Endothelial cell of umbilical vein (primary cell): Measurements from ENCODE around the gene FUNDC1. TPM values are rescaled to one million over a fixed set of nuclear protein-coding genes. Genes with fewer than 3 reads are reported as not detected.

Experiments used
- BruUV-seq: library from RNA; stranded (reverse); fragments of 400-500 nt; replicated peaks from 2 replicates; lab custom pipeline; 2021; lab: Mats Ljungman, UMichigan
- CTCF ChIA-PET: fragments of 300-600, 350-600 bp; sonication (Branson Sonifier 250); formaldehyde crosslinking; loops from one replicate; lab custom pipeline; 2021; ENCODE audit warnings: antibody characterized with exemption, inconsistent platforms; lab: Charles Lee
- POLR2A ChIA-PET: fragments of 300-600, 350-600 bp; sonication (Branson Sonifier 250); formaldehyde crosslinking; loops from one replicate; lab custom pipeline; 2021; ENCODE audit warnings: antibody characterized with exemption, inconsistent platforms; lab: Charles Lee
- DNase-seq: peaks from one replicate; pipeline ENCODE4 v3.0.0-alpha.2; 2011; ENCODE audit warnings: low read depth, low spot score
- FAIRE-seq: peaks from 2 replicates; lab custom pipeline; 2011; peaks lifted over from hg19 to GRCh38; lab: Jason Lieb, UNC
- H2AFZ ChIP-seq: 2 replicates; pipeline ENCODE4 v1.6.0; 2012; ENCODE audit warnings: low read depth, low read length, control low read depth, inconsistent platforms
- H3K27ac ChIP-seq: 2 replicates; pipeline ENCODE4 v1.5.1; 2011; ENCODE audit warnings: low read depth, mild to moderate bottlenecking, control low read depth, low read length, moderate library complexity; ENCODE audit not compliant: insufficient read depth
- H3K27me3 ChIP-seq, 2 experiments: 2 replicates each; pipeline versions ENCODE4 v1.6.0 to v1.6.1; 2011; ENCODE audit warnings: low read length in 2 of 2, mixed read lengths in 1 of 2; ENCODE audit not compliant: control insufficient read depth in 2 of 2, insufficient read depth in 2 of 2
- H3K36me3 ChIP-seq, 2 experiments: 2 replicates in 1 of 2; 3 replicates in 1 of 2; pipeline ENCODE4 v1.5.1; 2011; ENCODE audit warnings: low read length in 2 of 2, mild to moderate bottlenecking in 1 of 2, moderate library complexity in 1 of 2; ENCODE audit not compliant: control insufficient read depth in 2 of 2, insufficient read depth in 2 of 2; ENCODE audit errors: extremely low read depth in 1 of 2
- H3K4me1 ChIP-seq: 3 replicates; pipeline ENCODE4 v1.5.1; 2011; ENCODE audit warnings: mild to moderate bottlenecking, low read length; ENCODE audit not compliant: control insufficient read depth, insufficient read depth; ENCODE audit errors: extremely low read depth
- H3K4me2 ChIP-seq: 2 replicates; pipeline ENCODE4 v1.6.1; 2011; ENCODE audit warnings: low read length, control low read depth, mixed read lengths; ENCODE audit not compliant: insufficient read depth
- H3K4me3 ChIP-seq, 3 experiments: fragments of 200-600 bp in 1 of 3; sonication (generic), shearing (Covaris generic) in 1 of 3; replicated peaks in 1 of 3; 2 replicates each; pipeline ENCODE4 v1.5.1; 2011 to 2016; ENCODE audit warnings: control low read depth in 3 of 3, low read length in 3 of 3, mild to moderate bottlenecking in 2 of 3, inconsistent platforms in 1 of 3, low read depth in 1 of 3, moderate library complexity in 1 of 3; ENCODE audit not compliant: insufficient read depth in 1 of 3
- H3K79me2 ChIP-seq: 2 replicates; pipeline ENCODE4 v1.6.0; 2012; ENCODE audit warnings: low read length, inconsistent platforms; ENCODE audit not compliant: control insufficient read depth, insufficient read depth
- H3K9ac ChIP-seq: replicated peaks from 2 replicates; pipeline ENCODE3; 2011; ENCODE audit warnings: low read length, control low read depth; ENCODE audit not compliant: insufficient read depth; ENCODE audit errors: extremely low read depth
- H3K9me1 ChIP-seq: replicated peaks from 3 replicates; pipeline ENCODE4 v1.6.0; 2011; ENCODE audit warnings: mild to moderate bottlenecking, low read length; ENCODE audit not compliant: control insufficient read depth, insufficient read depth; ENCODE audit errors: extremely low read depth
- H3K9me3 ChIP-seq: replicated peaks from 2 replicates; pipeline ENCODE4 v1.5.1; 2012; ENCODE audit warnings: low read length, inconsistent platforms; ENCODE audit not compliant: control insufficient read depth, insufficient read depth
- H4K20me1 ChIP-seq: replicated peaks from 2 replicates; pipeline ENCODE3; 2011; ENCODE audit warnings: mild to moderate bottlenecking, low read length; ENCODE audit not compliant: control insufficient read depth, insufficient read depth; ENCODE audit errors: extremely low read depth
- EZH2 ChIP-seq: IDR thresholded peaks from 2 replicates; pipeline ENCODE4 v1.6.1; 2012; ENCODE audit warnings: borderline replicate concordance, low read depth, mild to moderate bottlenecking, moderate library complexity, low read length, inconsistent platforms; ENCODE audit not compliant: severe bottlenecking
- FOS ChIP-seq: IDR thresholded peaks from 2 replicates; pipeline ENCODE4 v1.6.1; 2011; ENCODE audit warnings: mild to moderate bottlenecking, low read length, moderate library complexity, borderline replicate concordance; ENCODE audit not compliant: insufficient read depth
- GATA2 ChIP-seq: IDR thresholded peaks from 2 replicates; pipeline ENCODE4 v1.7.0; 2011; ENCODE audit warnings: low read depth, mild to moderate bottlenecking, moderate library complexity, mixed read lengths, low read length; ENCODE audit not compliant: insufficient read length, insufficient read depth
- JUN ChIP-seq: IDR thresholded peaks from 2 replicates; pipeline ENCODE4 v1.6.1; 2011; ENCODE audit warnings: borderline replicate concordance, low read depth; ENCODE audit not compliant: insufficient read length, insufficient read depth
- MYC ChIP-seq: IDR thresholded peaks from one replicate; pipeline ENCODE4 v1.6.1; 2011; ENCODE audit warnings: mild to moderate bottlenecking, low read depth, low read length
- POLR2A ChIP-seq: IDR thresholded peaks from 2 replicates; pipeline ENCODE4 v1.6.1; 2012; ENCODE audit warnings: low read depth, mild to moderate bottlenecking, control low read depth, low read length
- POLR2AphosphoS5 ChIP-seq: IDR thresholded peaks from 2 replicates; pipeline ENCODE4 v1.6.1; 2012; ENCODE audit warnings: low read depth, mild to moderate bottlenecking, control low read depth, low read length, moderate library complexity; ENCODE audit not compliant: insufficient read depth
- dilution Hi-C: fragments of 300-500 bp; cut with MboI; formaldehyde crosslinking; loops from one replicate; pipeline ENCODE4 v1.15.0; 2019; ENCODE audit warnings: low sequenced_read_pairs; ENCODE audit not compliant: extremely low pct_ligation_motif_present
- intact Hi-C: fragments of 100-400 bp; cut with micrococcal nuclease; formaldehyde crosslinking; loops from one replicate; pipeline ENCODE4 v1.10.0; 2022
- polyA plus RNA-seq, 4 experiments: library from polyadenylated mRNA; depleted of rRNA in 3 of 4; stranded (reverse) in 3 of 4; unstranded in 1 of 4; fragments of >200 nt; gene quantifications; 2 replicates each; pipeline versions ENCODE4 v1.2.1 to v1.2.3, GENCODE V29; 2011 to 2012; ENCODE audit warnings: missing spikeins in 1 of 4
- total RNA-seq: library from RNA; stranded (reverse); gene quantifications from 2 replicates; pipeline ENCODE4 v1.2.3, GENCODE V29; 2021
- TF ChIP-seq, protein P1 (sequence below), 2 donors: IDR thresholded peaks; 1 replicate in 1 of 2; 2 replicates in 1 of 2; pipeline ENCODE4 v1.5.1; 2011; ENCODE audit warnings: low read length in 2 of 2, mild to moderate bottlenecking in 2 of 2, moderate library complexity in 2 of 2, control low read depth in 1 of 2, inconsistent platforms in 1 of 2, low read depth in 1 of 2; ENCODE audit not compliant: insufficient read depth in 1 of 2; ENCODE audit errors: extremely low read depth in 1 of 2
- TF ChIP-seq, protein P2 (sequence below): IDR thresholded peaks from 2 replicates; pipeline ENCODE4 v1.6.1; 2011; ENCODE audit not compliant: insufficient read depth, insufficient read length

Gene FUNDC1
- total and polyA plus RNA-seq, 2 donors (not counting 3 experiments of a cell fraction or from before 2014, with no cell fraction given), result 10.2 to 15.4 TPM

GRCh38 chrX:44544036-44544435, 1.4 kb upstream of the FUNDC1 start:
- no peak overlapping the region for H3K27ac ChIP-seq
- ChIA-PET CTCF (no interaction called here), POLR2A (no interaction called here)
- TF ChIP-seq, protein P1, sequence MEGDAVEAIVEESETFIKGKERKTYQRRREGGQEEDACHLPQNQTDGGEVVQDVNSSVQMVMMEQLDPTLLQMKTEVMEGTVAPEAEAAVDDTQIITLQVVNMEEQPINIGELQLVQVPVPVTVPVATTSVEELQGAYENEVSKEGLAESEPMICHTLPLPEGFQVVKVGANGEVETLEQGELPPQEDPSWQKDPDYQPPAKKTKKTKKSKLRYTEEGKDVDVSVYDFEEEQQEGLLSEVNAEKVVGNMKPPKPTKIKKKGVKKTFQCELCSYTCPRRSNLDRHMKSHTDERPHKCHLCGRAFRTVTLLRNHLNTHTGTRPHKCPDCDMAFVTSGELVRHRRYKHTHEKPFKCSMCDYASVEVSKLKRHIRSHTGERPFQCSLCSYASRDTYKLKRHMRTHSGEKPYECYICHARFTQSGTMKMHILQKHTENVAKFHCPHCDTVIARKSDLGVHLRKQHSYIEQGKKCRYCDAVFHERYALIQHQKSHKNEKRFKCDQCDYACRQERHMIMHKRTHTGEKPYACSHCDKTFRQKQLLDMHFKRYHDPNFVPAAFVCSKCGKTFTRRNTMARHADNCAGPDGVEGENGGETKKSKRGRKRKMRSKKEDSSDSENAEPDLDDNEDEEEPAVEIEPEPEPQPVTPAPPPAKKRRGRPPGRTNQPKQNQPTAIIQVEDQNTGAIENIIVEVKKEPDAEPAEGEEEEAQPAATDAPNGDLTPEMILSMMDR (IDR thresholded peaks at IDR 0.05; ENCODE audit: extremely low read depth in 1 of 2, insufficient read depth in 1 of 2, low read depth in 1 of 2, low read length in 2 of 2), result no peak
- TF ChIP-seq POLR2AphosphoS5 (no peak), FOS (no peak)
- TF ChIP-seq, protein P2, sequence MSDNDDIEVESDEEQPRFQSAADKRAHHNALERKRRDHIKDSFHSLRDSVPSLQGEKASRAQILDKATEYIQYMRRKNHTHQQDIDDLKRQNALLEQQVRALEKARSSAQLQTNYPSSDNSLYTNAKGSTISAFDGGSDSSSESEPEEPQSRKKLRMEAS, result no peak
- intact Hi-C loops (loop anchor here (5.0 kb wide), 2 partner anchors 587 to 653 kb away; no protein-coding TSS in a partner anchor), dilution Hi-C loops (no loop called here)
- peaks cover 12% of the 10 kb centered on the region for H3K4me1 ChIP-seq
- no peak overlapping the region for H3K4me2 ChIP-seq
- peaks cover 3% of the 10 kb centered on the region for H3K79me2 ChIP-seq
- no peaks in the 10 kb centered on the region for H3K36me3 ChIP-seq
- no peak overlapping the region for H3K4me3 ChIP-seq
- BruUV-seq, result no TSS peak
- FAIRE-seq (no peak), DNase-seq (no peak)
- no peaks in the 10 kb centered on the region for H3K9me3 ChIP-seq
- H2AFZ ChIP-seq, result no peak overlapping the region
- no peak overlapping the region for H3K9ac ChIP-seq
- H3K27me3 ChIP-seq, result no peaks in the 10 kb centered on the region
- H4K20me1 ChIP-seq, result no peaks in the 10 kb centered on the region
- H3K9me1 ChIP-seq, result no peaks in the 10 kb centered on the region

- no TSS peak for BruUV-seq
- no peak for DNase-seq
These were observed 6.5 kb downstream of the FUNDC1 start for GRCh38 chrX:44536198-44536597.

More at GRCh38 chrX:44536198-44536597, 6.5 kb downstream of the FUNDC1 start:
- H3K36me3 ChIP-seq, result no peaks in the 10 kb centered on the region
- no peak overlapping the region for H3K4me2 ChIP-seq
- H4K20me1 ChIP-seq, result no peaks in the 10 kb centered on the region
- dilution Hi-C loops (no loop called here), intact Hi-C loops (no loop called here)
- H3K4me3 ChIP-seq, result no peak overlapping the region
- no peaks in the 10 kb centered on the region for H3K27me3 ChIP-seq
- no peak overlapping the region for H2AFZ ChIP-seq
- FAIRE-seq, result no peak
- no peak overlapping the region for H3K9ac ChIP-seq
- H3K9me3 ChIP-seq, result no peaks in the 10 kb centered on the region
- H3K27ac ChIP-seq, result no peak overlapping the region
- H3K4me1 ChIP-seq, result peaks cover 3% of the 10 kb centered on the region
- no peaks in the 10 kb centered on the region for H3K9me1 ChIP-seq
- ChIA-PET CTCF (no interaction called here), POLR2A (no interaction called here)
- no peaks in the 10 kb centered on the region for H3K79me2 ChIP-seq
- TF ChIP-seq POLR2A, result no peak
- TF ChIP-seq FOS, result no peak
- TF ChIP-seq, protein P2, result no peak
- TF ChIP-seq, protein P1 (IDR thresholded peaks at IDR 0.05; ENCODE audit: extremely low read depth in 1 of 2, insufficient read depth in 1 of 2, low read depth in 1 of 2, low read length in 2 of 2), result no peak
- no peak for TF ChIP-seq MYC
- TF ChIP-seq EZH2, result no peak
- TF ChIP-seq GATA2, result no peak
- TF ChIP-seq POLR2AphosphoS5, result no peak
- TF ChIP-seq JUN, result no peak
